Measurements from ENCODE around the gene TMEM151B. TPM values are rescaled to one million over a fixed set of nuclear protein-coding genes. Genes with fewer than 3 reads are reported as not detected.
A peak's percentile ranks its signal among the peaks of the same experiment; 100 is the strongest.

The TMEM151B gene
- total and polyA plus RNA-seq, 9 of the 15 experiments (the other 6 are each of a cell fraction or from before 2014, with no cell fraction given): not detected

DNA sequence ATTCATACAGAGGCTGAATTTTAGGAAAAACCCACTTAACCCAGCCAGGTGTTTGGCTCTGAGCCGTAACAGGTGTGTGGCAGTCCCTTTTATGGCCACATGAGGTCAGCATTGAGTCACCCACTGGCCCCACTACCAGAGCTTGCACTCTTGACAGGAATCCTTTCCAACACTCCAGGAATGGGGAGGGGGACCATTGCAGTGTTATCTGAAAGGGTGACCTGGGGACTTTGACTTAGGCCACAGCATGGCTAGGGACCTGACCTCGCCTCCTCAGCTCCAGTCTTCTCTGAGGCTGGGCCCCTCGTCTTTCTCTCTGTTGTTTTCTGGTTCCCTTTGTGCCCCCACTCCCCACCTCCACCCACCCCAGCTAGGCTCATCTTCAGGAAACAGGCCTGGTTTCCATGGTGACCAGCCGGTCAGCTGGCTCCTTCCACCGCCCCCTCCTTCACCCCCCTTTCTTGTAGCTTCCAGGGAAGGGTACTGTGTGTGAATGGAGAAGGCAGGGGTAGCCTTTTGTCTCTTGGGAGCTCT is 2.1 kb upstream of the TMEM151B start (continued):
- TF ChIP-seq, protein P1, sequence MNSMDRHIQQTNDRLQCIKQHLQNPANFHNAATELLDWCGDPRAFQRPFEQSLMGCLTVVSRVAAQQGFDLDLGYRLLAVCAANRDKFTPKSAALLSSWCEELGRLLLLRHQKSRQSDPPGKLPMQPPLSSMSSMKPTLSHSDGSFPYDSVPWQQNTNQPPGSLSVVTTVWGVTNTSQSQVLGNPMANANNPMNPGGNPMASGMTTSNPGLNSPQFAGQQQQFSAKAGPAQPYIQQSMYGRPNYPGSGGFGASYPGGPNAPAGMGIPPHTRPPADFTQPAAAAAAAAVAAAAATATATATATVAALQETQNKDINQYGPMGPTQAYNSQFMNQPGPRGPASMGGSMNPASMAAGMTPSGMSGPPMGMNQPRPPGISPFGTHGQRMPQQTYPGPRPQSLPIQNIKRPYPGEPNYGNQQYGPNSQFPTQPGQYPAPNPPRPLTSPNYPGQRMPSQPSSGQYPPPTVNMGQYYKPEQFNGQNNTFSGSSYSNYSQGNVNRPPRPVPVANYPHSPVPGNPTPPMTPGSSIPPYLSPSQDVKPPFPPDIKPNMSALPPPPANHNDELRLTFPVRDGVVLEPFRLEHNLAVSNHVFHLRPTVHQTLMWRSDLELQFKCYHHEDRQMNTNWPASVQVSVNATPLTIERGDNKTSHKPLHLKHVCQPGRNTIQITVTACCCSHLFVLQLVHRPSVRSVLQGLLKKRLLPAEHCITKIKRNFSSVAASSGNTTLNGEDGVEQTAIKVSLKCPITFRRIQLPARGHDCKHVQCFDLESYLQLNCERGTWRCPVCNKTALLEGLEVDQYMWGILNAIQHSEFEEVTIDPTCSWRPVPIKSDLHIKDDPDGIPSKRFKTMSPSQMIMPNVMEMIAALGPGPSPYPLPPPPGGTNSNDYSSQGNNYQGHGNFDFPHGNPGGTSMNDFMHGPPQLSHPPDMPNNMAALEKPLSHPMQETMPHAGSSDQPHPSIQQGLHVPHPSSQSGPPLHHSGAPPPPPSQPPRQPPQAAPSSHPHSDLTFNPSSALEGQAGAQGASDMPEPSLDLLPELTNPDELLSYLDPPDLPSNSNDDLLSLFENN (IDR thresholded peaks at IDR 0.05; ENCODE audit: low read depth in 2 of 2, low read length in 2 of 2): no peak
- TF ChIP-seq ARID1B (IDR thresholded peaks at IDR 0.05) (no peak), NFIX (CRISPR knock-in tag; IDR thresholded peaks at IDR 0.05; ENCODE audit: low read depth) (no peak), TAF1 (IDR thresholded peaks at IDR 0.05; ENCODE audit: control insufficient read depth, extremely low read depth, insufficient read depth, low read length, severe bottlenecking) (no peak), ESRRA (IDR thresholded peaks at IDR 0.05; ENCODE audit: borderline replicate concordance, low read depth) (peak; percentile 72), E2F3 (CRISPR knock-in tag; IDR thresholded peaks at IDR 0.05) (no peak), CREM (IDR thresholded peaks at IDR 0.05; ENCODE audit: low read depth) (0 out of 2 replicates have a peak, but pooled peaks have one; percentile 38), ZNF551 (CRISPR knock-in tag; IDR thresholded peaks at IDR 0.05) (no peak), ZNF354B (CRISPR knock-in tag; IDR thresholded peaks at IDR 0.05) (no peak), FOXP1 (CRISPR knock-in tag; IDR thresholded peaks at IDR 0.05) (peak; percentile 48; the same call in 1 of the 2 replicates), CBX1 (IDR thresholded peaks at IDR 0.05; ENCODE audit: low read depth) (no peak), CBX3 (IDR thresholded peaks at IDR 0.05; ENCODE audit: borderline replicate concordance in 1 of 2, low read length in 2 of 2) (no peak), NFRKB (IDR thresholded peaks at IDR 0.05; ENCODE audit: low read depth) (no peak), POLR3G (IDR thresholded peaks at IDR 0.05; ENCODE audit: extremely low read depth, insufficient read length, insufficient replicate concordance) (no peak), XRCC5 (IDR thresholded peaks at IDR 0.05; ENCODE audit: low read depth, low read length) (peak; percentile 74), BDP1 (IDR thresholded peaks at IDR 0.05; ENCODE audit: insufficient read depth, insufficient read length) (no peak), HCFC1 (IDR thresholded peaks at IDR 0.05; ENCODE audit: low read depth, low read length) (no peak; the same call in 1 of the 2 replicates), FOXJ3 (CRISPR knock-in tag; IDR thresholded peaks at IDR 0.05) (no peak)
- TF ChIP-seq, protein P2, sequence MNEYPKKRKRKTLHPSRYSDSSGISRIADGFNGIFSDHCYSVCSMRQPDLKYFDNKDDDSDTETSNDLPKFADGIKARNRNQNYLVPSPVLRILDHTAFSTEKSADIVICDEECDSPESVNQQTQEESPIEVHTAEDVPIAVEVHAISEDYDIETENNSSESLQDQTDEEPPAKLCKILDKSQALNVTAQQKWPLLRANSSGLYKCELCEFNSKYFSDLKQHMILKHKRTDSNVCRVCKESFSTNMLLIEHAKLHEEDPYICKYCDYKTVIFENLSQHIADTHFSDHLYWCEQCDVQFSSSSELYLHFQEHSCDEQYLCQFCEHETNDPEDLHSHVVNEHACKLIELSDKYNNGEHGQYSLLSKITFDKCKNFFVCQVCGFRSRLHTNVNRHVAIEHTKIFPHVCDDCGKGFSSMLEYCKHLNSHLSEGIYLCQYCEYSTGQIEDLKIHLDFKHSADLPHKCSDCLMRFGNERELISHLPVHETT (CRISPR knock-in tag; conservative IDR thresholded peaks at IDR 0.05 in 1 of 2, IDR thresholded peaks at IDR 0.05 in 1 of 2): no peak
- TF ChIP-seq, protein P3, sequence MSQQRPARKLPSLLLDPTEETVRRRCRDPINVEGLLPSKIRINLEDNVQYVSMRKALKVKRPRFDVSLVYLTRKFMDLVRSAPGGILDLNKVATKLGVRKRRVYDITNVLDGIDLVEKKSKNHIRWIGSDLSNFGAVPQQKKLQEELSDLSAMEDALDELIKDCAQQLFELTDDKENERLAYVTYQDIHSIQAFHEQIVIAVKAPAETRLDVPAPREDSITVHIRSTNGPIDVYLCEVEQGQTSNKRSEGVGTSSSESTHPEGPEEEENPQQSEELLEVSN (IDR thresholded peaks at IDR 0.05; ENCODE audit: borderline replicate concordance in 1 of 2, extremely low read depth in 1 of 2, insufficient read depth in 1 of 2, insufficient read length in 1 of 2, low read depth in 1 of 2, low read length in 1 of 2, poor library complexity in 1 of 2, severe bottlenecking in 1 of 2): no peak
- TF ChIP-seq, protein P4, sequence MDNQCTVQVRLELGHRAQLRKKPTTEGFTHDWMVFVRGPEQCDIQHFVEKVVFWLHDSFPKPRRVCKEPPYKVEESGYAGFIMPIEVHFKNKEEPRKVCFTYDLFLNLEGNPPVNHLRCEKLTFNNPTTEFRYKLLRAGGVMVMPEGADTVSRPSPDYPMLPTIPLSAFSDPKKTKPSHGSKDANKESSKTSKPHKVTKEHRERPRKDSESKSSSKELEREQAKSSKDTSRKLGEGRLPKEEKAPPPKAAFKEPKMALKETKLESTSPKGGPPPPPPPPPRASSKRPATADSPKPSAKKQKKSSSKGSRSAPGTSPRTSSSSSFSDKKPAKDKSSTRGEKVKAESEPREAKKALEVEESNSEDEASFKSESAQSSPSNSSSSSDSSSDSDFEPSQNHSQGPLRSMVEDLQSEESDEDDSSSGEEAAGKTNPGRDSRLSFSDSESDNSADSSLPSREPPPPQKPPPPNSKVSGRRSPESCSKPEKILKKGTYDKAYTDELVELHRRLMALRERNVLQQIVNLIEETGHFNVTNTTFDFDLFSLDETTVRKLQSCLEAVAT (IDR thresholded peaks at IDR 0.05): no peak

Data from K562 (cell line).